HG03457 (cell line): ENCODE measurements around the gene SMARCA4.
"Not testable (repeated sequence)": the region's sequence is repeated elsewhere in the genome, so short reads cannot be mapped to it uniquely, and the experiment has no call there.

Experiments
- ATAC-seq: cut with Tn5 transposase; IDR thresholded peaks from one replicate; pipeline ENCODE4 v1.9.1; 2021; ENCODE audit warnings: moderate number of reproducible peaks; ENCODE audit not compliant: unreplicated experiment

SMARCA4 gene

DNA sequence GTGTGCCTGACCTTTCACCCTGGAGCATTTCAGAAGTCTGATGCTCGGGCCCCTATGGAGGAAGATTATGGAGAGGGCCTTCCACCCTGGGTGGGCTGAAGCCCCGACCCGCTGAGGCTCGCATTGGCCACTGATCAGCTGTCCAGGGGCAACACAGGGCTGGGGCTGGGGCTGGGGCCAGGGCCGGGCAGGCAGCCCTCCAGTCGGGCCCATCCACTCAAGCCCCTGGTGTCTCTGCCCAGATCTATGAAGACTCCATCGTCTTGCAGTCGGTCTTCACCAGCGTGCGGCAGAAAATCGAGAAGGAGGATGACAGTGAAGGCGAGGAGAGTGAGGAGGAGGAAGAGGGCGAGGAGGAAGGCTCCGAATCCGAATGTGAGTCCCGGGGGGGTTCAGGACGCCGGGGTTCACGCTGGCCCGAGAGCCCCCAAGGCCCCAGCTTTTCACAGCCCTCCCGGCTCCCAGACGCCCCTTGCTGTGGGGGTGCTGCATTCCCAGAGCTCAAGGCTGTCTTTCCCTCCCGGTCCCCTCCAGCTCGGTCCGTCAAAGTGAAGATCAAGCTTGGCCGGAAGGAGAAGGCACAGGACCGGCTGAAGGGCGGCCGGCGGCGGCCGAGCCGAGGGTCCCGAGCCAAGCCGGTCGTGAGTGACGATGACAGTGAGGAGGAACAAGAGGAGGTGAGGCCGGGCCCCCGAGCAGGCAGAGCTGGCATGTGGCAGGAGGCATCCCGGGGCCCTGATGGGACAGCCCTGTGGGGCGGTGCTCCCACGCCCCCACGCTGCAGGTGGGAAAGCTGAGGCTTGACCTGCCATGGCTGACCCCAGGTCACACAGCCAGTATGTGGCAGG is 98.9 kb downstream of the SMARCA4 start:
- no peak for ATAC-seq

DNA sequence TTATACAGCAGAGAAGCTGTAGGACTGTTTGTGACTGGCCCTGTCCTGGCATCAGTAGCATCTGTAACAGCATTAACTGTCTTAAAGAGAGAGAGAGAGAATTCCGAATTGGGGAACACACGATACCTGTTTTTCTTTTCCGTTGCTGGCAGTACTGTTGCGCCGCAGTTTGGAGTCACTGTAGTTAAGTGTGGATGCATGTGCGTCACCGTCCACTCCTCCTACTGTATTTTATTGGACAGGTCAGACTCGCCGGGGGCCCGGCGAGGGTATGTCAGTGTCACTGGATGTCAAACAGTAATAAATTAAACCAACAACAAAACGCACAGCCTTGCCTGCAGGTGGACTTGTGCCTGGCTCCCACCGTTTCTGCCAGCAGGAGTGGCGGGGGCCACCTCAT is 101.1 kb downstream of the SMARCA4 start:
- no peak for ATAC-seq

DNA sequence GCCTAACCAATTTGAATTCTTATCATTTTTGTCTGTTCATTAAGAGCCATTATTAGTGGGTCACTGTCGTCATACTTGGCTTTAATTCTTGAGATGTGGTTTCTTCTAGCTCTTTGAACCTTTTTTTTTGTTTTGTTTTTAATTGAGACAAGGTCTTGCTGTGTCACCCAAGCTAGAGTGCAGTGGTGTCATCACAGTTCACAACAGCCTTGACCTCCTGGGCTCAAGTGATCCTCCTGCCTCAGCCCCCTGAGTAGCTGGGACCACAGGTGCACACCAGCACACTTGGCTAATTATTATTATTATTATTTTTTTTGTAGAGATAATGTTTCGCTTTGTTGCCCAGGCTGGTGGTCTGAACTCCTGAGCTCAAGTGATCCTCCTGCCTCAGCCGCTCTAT is 102.6 kb downstream of the SMARCA4 start:
- ATAC-seq: no peak

DNA sequence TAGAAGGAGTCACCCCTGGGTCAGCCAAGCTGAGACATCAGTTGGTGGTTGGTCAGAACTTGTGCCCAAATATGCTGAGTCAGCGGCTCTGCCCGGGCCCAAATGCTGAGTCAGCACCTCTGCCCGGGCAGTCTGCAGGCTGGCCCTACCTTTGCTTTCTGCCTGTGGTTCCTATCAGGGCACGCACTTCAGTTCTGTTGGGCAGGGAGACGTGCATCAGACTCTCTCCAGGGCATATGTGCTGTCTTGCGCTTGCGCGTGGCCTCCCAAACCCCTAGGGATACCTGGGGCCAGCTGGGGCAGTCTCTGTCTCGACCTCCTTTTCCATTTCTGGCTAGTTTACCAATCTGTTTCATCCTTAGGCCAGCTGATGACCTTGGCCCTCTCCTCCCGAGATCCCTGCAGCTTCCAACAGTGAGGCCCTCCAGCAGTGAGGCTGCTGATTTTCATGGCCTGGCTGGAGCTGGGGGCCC is 104.0 kb downstream of the SMARCA4 start:
- no peak for ATAC-seq

DNA sequence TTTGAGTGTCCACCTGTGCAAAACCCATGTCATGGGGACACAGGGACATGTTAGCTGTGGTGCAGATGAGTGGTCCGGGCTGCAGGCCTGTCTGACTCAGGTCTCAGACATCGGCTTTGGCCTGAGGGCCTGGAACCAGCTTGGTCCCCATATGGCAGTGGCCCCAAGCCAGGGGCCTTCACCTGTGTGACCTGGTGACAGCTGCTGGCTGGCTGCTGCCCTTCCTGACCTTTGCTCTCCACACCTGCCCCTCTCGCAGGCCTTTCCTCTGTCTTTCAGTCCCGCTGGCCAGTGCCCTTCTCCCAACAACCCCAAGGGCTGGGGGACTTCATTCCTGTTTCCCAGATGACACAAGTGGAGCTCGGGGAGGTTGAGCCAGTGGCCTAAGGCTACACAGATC is 105.5 kb downstream of the SMARCA4 start:
- ATAC-seq: no peak

DNA sequence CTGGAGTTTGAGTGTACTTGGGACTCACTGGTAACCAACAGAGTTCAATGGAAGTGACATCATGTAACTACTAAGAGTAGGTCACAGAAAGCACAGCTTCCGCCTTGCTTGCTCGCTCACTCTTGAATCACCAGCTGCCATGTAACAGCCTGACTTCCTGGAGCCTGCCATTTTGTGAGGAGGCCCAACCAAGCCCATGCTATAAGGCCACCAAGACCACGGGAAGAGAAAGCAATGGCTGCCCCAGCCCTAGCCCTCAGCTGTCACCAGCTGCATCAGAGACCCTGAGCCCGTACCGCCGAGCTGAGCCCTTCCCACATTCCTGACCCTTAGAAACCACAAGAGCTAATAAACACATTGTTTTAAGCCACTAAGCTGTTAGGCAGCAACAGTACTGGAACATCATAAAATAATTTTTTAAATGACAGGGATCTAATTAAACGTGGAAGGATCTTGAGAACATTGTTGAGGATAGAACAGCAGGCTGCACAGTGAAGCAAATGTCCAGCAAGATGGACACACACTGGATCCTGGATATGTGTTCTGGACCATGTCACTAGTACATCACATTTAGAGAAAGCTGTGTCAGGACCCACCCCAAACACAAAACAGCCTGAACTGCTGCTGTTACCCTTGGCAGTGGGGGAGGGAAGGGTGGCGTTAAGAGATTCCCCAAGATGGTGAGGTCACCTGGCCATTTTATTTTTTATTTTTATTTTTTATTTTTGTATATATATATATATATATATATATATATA is 106.7 kb downstream of the SMARCA4 start:
- ATAC-seq: no peak

DNA sequence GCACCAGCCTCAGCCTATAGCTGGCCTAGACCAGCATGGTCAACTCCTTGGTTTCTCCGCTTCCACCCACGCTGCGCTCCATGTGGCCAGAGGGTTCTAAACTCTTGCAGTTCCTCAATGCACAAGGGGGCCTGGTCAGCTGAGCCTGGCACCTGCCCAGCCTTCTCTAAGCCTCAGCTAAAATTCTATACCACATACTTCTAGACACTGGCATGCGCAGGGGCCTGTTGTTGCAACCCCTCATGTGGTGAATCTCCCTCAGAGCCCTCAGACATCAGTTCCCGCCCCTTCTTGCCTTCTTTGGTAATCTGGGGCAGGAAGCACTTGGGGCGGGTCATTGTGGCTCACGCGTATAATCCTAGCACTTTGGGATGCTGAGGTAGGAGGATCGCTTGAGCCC is 108.7 kb downstream of the SMARCA4 start:
- ATAC-seq: no peak

DNA sequence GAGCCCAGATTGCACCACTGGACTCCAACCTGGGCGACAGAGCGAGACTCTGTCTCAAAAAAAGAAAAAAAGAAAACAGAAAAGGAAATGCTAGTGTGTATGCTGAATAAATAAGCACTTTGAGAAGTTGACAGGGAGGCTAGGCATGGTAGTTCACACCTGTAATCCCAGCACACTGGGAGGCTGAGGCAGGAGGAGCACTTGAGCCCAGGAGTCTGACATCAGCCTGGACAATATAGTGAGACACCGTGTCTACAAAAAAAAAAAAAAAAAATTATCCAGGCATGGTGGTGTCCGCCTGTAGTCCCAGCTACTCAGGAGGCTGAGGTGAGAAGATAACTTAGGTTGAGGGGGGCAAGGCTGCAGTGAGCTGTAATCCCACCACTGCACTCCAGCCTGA is 109.3 kb downstream of the SMARCA4 start:
- no peak for ATAC-seq

DNA sequence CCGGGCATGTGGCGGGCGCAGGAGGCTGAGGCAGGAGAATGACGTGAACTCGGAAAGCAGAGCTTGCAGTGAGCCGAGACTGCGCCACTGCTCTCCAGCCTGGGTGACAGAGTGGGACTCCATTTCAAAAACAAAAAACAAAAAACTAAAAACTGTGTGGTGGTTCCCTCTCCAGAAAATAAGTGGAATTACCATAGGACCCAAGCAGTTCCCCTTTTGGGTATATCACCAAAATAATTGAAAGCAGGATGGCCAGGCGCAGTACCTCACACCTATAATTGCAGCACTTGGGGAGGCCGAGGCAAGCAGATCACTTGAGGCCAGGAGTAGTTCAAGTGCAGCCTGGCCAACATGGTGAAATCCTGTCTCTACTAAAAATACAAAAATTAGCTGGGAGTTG is 112.7 kb downstream of the SMARCA4 start:
- ATAC-seq: no peak

DNA sequence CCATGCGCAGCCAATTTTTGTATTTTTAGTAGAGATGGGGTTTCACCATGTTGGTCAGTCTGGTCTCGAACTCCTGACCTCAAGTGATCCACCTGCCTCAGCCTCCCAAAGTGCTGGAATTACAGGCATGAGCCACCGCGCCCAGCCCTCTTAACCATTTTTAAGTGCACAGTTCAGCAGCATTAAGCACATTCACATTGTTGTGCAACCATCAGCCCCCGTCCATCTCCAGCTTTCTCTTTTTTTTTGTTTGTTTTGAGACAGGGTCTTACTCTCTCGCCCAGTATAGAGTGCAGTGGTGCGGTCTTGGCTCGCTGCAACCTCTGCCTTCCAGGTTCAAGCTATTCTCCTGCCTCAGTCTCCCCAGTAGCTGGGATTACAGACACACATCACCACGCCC is 116.0 kb downstream of the SMARCA4 start:
- ATAC-seq: not testable (repeated sequence)

DNA sequence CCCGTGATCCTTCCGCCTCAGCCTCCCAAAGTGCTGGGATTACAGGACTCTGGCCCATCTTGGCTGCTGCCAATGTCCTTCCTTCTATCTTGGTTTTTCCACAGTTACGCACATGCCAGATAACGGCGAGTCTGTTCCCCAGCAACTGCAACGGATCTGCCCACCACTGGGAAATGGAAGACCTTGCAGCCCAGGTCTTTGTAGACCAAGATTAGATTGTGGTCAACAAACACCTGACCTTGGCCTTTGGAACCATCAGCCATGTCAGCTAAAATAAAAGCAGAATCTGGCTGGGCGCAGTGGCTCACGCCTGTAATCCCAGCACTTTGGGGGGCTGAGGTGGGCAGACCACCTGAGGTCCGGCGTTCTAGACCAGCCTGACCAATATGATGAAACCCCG is 118.1 kb downstream of the SMARCA4 start:
- ATAC-seq: no peak

DNA sequence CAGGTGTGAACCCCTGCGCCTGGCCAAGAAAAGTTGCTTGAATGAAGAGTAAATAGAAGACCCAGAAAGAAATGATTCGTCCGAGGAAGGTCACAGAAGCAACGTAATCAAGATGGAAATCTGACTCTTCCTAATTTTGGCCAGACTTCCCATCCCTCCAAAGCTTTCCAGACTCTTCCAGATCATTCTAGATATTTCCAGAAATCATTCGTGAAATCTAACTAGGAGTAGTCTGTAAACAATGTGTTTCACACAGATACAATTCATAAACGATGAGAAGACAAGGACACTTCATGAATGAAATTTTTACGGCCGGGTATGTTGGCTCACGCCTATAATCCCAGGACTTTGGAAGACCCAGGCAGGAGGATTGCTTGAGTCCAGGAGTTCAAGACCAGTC is 119.2 kb downstream of the SMARCA4 start:
- no peak for ATAC-seq

DNA sequence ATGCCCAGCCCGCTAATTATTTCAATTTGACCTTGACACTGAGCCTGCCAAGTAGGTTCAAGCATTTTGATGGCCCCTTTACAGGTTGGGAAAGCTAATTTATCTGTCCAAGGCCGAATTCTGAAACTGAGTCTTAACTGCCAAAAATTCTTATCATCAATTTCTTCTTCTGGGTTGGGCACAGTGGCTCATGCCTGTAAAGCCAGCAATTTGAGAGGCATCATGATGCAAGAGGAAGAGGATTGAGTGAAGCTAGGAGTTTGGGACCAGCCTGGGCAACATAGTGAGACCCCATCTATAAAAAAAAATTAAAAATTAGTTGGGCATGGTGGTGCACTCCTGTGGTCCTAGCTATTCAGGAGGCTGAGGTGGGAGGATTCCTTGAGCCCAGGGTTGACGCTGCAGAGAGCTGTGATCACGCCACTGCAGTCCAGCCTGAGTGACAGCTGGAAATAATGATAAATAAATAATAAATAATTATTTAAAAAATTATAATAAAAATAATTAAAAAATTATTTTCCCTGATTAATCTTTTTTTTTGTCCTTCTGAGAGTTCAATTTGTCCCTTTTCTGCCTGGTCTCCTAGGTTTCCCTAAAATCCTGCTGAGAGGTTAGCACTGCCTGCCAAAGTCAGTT is 127.2 kb downstream of the SMARCA4 start:
- no peak for ATAC-seq

DNA sequence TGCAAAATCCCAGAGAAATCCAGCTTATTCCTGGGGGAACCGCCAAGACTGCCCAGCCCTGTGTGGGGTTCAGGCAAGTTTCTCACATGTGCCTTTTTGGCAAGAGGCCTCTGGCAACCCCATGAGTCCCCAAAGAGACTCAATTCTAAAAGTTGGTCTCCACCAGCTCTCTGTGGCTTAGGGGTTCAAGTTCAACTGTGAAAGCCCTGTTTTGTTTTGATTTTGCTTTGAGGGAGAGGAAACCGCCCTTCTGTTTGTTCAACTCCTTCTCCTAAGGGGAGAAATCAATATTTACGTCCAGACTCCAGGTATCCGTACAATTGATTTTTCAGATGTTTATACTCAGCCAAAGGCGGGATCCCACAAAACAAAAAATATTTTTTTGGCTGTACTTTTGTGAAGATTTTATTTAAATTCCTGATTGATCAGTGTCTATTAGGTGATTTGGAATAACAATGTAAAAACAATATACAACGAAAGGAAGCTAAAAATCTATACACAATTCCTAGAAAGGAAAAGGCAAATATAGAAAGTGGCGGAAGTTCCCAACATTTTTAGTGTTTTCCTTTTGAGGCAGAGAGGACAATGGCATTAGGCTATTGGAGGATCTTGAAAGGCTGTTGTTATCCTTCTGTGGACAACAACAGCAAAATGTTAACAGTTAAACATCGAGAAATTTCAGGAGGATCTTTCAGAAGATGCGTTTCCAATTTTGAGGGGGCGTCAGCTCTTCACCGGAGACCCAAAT is 127.8 kb downstream of the SMARCA4 start:
- no peak for ATAC-seq

DNA sequence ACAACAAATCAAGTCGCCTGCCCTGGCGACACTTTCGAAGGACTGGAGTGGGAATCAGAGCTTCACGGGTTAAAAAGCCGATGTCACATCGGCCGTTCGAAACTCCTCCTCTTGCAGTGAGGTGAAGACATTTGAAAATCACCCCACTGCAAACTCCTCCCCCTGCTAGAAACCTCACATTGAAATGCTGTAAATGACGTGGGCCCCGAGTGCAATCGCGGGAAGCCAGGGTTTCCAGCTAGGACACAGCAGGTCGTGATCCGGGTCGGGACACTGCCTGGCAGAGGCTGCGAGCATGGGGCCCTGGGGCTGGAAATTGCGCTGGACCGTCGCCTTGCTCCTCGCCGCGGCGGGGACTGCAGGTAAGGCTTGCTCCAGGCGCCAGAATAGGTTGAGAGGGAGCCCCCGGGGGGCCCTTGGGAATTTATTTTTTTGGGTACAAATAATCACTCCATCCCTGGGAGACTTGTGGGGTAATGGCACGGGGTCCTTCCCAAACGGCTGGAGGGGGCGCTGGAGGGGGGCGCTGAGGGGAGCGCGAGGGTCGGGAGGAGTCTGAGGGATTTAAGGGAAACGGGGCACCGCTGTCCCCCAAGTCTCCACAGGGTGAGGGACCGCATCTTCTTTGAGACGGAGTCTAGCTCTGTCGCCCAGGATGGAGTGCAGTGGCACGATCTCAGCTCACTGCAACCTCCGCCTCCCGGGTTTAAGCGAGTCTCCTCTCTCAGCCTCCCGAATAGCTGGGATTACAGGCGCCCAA is 128.6 kb downstream of the SMARCA4 start, which contains the start of gene LDLR:
LDLR (plus strand) TSS at position 210 of the 760 bp plus-strand sequence; CDS start at position 296, 86 bp downstream.
- ATAC-seq: no peak

DNA sequence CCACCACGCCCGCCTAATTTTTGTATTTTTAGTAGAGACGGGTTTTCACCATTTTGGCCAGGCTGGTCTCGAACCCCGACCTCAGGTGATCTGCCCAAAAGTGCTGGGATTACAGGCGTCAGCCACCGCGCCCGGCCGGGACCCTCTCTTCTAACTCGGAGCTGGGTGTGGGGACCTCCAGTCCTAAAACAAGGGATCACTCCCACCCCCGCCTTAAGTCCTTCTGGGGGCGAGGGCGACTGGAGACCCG is 129.1 kb downstream of the SMARCA4 start:
- not testable (repeated sequence) for ATAC-seq

DNA sequence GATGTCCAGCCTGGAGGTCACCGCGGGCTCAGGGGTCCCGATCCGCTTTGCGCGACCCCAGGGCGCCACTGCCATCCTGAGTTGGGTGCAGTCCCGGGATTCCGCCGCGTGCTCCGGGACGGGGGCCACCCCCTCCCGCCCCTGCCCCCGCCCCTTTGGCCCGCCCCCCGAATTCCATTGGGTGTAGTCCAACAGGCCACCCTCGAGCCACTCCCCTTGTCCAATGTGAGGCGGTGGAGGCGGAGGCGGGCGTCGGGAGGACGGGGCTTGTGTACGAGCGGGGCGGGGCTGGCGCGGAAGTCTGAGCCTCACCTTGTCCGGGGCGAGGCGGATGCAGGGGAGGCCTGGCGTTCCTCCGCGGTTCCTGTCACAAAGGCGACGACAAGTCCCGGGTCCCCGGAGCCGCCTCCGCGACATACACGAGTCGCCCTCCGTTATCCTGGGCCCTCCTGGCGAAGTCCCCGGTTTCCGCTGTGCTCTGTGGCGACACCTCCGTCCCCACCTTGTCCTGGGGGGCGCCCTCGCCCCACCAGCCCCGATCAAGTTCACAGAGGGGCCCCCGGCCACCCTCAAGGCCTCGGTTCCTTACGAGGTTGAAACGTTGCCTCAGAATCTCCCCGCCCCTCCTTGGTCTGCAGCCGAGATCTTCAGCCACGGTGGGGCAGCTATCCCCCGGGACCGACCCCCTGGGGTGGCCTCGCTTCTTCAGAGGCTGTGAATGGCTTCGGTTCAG is 129.6 kb downstream of the SMARCA4 start:
- ATAC-seq: peak; percentile 44

DNA sequence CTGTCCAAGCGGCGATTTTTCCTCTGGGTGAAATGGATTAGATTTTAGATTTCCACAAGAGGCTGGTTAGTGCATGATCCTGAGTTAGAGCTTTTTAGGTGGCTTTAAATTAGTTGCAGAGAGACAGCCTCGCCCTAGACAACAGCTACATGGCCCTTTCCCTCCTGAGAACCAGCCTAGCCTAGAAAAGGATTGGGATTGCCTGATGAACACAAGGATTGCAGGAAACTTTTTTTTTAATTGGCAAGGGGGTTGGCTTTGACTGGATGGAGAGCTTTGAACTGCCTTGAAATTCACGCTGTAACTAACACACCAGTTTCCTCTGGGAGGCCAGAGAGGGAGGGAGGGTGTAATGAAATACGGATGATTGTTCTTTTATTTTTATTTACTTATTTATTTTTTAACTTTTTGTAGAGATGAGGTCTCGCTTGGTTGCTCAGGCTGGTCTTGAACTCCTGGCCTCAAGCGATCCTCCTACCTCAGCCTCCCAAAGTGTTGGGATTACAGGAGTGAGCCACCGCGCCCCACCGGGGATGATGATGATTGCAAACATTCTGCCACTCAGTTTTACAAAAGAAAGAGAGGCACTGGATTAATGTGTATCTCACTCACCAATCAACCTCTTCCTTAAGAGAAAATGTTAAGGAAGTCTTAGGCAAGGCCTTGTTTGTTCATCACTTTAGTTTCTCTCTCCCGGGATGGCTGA is 130.3 kb downstream of the SMARCA4 start:
- no peak for ATAC-seq

DNA sequence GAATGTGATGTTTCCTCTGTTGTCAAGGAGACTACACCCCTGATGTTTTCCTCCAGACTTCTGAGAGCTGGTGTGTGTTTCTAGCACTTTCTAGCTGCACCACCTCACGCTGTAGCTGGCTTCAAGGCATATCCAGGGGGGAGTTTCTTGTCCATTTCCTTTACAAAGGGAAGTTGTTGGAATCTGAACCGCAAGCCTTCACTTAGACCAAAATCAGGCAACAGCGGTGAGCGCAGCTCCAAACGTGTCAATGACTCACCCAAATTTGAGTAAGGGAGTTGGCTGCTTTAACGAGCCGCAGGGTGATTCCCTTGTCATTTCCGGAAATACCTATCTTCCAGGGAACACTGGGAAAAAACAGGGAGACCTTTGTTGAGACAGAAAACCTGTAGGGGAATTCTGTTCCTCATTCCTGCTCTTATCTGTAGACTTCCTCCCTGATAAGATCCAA is 130.9 kb downstream of the SMARCA4 start:
- ATAC-seq: no peak
